HG03442 (cell line): ENCODE measurements around the gene HNRNPA2B1.

Experiments
- ATAC-seq: cut with Tn5 transposase; IDR thresholded peaks from one replicate; pipeline ENCODE4 v1.9.1; 2021; ENCODE audit warnings: mild to moderate bottlenecking, moderate library complexity; ENCODE audit not compliant: unreplicated experiment

Gene HNRNPA2B1

DNA sequence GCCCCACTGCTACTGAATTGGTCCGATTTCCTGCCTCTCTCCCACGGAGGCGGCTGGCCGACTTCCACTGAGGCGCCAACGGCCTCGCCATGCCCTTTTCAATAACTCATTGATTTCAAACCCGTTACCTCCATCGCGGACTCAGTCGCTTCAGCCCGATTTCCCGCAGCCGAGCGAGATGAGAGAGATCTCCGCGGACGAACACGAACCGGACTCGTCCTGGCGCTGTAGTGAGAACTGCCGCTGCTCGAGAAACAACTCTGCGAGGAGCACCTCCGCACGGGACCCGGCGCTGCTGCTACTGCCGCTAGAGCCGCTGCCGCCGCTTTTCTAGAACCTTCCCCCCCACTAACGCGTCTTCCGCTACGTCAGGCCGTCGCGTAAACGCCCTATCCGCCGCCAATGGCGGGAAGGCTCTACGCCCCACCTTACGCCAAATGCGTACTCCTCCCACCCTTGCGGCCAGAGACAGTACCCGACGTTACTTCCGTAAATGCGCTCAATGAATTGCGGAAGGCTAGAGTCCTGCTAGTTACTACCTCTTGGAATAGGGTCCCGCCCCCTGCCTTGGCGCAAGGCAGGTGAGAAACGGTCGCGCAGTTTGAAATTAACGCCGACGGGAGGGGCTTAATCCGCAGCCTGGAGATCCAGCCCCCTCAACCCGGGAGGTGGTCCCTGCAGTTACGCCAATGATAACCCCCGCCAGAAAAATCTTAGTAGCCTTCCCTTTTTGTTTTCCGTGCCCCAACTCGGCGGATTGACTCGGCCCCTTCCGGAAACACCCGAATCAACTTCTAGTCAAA lies at the start of gene HNRNPA2B1:
TSS of gene HNRNPA2B1 (minus strand) at position 303 of the 803 bp plus-strand sequence. CDS start at position 134, 169 bp downstream.
- ATAC-seq = peak; percentile 59

DNA sequence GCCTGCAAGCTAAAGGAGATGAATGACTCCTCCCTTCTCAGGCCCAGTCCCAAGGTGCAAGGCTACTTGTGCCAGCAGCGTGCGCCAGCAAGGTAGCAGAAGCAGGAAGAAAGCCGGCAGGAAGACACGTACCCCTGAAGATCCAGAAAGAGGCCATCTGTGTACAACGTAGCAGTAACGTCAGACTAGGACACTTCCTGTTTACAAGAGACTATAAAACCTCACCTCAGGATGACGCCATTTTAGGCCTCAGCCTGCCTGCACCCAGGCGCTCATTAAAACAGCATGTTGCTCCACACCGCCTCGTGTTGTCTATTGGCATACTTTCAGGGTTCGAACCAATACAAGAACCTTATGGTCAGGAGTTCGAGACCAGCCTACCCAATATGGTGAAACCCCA lies 49.7 kb upstream of the HNRNPA2B1 start:
- no peak for ATAC-seq

DNA sequence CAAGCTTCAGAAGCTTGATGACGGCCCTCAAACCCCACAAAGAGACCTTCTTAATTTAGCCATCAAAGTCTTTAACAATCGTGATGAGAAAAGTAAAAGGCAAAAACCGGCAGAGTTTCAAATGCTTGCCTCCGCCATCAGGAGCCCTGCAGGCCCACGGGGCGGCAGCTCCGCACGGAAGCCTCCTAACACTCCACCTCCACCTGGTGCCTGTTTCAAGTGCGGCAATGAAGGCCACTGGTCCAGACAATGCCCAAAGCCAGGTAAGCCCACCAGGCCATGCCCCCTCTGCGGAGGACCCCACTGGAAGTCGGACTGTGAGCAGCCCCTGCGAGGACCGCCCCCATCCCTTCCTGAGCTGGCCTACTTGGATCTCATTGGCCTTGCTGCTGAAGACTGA lies 44.6 kb upstream of the HNRNPA2B1 start:
- no peak for ATAC-seq

DNA sequence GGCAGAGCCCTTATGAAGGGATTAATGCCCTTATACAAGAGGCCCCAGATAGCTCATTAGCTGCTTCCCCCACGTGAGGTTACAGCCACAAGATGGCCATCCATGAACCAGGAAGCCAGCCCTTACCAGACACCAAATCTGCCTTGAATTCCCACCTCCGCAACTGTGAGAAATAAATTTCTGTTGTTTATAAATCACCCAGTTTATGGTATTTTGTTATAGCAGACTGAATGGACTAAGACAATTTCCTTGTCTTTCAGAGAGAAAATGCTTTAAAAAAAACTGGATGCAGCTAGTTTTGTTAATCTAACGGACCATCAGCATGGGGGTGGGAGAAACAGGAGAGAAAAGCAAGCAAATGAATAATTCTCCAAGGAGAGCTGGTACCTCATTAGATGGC lies 37.5 kb upstream of the HNRNPA2B1 start:
- ATAC-seq = no peak

DNA sequence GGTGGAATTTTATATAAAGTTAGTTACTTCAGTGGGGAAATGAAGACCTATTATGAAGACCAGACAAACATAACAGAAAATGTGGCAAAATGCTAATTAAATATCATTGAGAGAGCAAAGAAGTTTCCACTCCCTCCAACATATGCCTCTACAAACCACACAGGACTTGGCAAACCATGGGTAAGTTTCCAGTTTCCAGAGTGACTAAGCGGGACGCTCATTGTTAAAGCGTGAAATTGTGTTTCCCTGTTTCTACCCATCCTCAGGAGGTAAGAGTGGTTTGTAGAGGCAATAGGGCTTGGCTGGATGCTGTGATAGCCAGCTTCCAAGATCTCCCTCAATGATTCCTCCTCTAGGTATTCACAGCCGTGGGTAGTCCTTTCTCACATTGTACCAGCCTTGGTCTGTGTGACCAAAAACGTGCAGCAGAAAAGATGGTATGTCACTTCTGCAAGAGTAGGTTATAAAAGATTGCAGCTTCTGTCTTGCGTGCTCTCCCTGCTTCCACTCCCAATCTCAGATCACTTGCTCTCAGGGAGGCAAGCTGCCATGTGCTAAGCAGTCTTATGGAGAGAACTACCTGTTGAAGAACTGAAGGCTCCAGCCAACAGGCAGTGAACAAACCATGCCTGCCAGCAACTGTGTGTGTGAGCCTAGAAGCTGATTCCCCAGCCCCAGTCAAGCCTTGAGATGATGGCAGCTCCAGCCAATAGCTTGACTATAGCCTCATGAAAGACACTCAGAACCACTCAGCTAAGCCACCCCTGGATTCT lies 36.7 kb upstream of the HNRNPA2B1 start:
- no peak for ATAC-seq

DNA sequence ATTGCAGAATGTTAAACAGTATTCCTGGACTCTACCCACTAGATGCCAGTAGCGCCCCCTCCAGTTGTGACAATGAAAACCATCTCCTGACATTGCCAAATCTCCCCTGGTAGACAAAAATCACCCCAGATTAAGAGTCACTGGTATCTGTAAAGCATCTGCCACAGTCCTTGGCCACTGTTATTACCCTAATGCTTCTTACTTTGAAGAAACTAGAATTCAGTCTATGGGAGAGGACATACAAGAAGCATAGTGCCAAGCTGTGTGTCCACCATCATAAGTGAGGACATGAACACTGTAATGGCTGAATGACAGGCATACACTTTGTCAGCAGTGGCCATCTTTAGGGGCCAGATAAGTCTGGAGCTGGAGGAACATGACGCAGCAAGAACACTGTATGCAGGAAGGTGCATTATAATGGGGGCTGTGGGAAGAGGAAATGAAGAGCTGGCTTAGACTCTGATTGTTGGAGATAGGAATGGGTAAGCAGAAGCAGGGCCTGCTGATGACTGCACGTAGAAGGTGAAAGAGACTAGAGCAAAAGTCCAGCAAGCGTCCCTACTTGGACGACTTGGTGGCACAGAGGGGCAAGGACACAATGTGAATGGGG lies 33.5 kb upstream of the HNRNPA2B1 start:
- ATAC-seq = no peak

DNA sequence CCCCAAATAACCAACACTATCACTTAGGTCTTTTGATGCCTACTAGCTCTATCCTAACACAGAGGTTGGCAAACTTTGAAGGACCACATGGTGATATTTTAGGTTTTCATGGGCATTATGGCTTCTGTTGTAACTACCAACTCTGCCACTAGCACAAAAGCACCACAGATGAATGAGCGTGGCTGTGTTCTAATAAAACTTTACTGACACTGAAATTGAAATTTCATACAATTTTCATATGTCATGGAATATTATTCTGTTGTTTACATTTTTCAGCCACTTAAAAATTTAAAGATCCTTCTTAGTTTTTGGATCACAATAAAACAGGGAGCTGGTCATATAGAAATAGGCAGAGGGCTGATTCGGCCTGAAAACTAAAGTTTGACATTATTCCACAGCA lies 27.4 kb upstream of the HNRNPA2B1 start:
- no peak for ATAC-seq

DNA sequence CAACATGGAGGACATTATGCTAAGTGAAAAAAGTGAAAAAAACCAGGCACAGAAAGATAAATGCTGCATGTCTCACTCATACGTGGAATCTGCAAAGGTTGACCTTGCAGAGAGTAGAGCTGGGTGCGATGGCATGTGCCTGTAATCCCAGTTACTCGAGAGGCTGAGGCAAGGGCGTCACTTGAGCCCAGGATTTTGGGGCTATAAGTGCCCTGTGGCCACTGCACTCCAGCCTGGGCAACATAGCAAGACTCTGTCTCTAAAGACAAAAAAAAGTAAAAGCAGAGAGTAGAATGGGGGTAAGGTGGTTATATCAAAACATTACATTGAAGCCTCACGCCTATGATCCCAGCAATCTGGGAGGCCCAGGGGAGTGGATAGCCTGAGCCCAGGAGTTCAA lies 23.8 kb upstream of the HNRNPA2B1 start:
- ATAC-seq = no peak

DNA sequence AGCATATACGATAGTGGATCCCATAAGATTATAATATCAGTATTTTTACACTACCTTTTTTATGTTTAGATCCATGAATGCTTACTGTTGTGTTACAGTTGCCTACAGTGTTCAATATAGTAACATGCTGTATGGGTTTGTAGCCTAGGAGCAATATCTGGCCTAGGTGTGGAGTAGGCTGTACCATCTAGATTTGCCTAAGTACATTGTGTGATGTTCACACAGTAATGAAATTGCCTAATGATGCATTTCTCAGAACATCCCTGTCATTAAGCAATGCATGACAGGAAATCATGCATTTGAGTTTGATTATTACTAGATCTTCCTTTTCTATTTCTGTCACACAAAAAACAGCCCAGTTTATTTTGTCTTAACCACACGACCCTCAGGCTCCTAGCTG lies 15.5 kb upstream of the HNRNPA2B1 start:
- no peak for ATAC-seq

DNA sequence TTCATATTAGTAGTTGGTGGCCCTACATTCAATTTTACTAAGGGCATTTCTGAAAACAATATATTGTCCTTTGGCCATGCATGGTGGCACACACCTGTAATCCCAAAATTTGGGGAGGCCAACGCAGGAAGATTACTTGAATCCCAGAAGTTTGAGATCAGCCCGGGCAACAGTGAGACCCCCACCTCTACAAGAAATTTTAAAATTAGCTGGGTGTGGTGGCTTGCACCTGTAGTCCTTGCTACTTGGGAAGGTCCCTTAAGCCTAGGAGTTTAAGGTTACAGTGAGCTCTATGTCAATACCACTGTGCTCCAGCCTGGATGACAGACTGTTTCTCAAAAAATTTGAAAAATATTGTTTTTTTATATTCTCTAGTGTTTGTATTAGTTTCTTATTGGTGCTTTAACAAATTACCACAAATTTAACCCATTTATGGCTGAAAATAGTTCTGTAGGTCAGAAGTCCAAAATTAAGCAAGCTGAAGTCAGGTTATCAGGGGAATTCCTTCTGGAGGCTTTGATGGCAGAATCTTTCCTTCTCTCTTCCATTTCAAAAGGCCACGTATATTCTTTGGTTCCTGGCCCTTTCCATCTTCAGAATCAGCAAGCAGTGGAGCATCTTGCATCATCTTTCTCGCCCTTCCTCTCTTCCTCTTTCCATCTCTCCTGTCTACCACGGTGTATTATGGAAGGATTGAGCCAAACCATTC lies 13.4 kb upstream of the HNRNPA2B1 start:
- no peak for ATAC-seq

DNA sequence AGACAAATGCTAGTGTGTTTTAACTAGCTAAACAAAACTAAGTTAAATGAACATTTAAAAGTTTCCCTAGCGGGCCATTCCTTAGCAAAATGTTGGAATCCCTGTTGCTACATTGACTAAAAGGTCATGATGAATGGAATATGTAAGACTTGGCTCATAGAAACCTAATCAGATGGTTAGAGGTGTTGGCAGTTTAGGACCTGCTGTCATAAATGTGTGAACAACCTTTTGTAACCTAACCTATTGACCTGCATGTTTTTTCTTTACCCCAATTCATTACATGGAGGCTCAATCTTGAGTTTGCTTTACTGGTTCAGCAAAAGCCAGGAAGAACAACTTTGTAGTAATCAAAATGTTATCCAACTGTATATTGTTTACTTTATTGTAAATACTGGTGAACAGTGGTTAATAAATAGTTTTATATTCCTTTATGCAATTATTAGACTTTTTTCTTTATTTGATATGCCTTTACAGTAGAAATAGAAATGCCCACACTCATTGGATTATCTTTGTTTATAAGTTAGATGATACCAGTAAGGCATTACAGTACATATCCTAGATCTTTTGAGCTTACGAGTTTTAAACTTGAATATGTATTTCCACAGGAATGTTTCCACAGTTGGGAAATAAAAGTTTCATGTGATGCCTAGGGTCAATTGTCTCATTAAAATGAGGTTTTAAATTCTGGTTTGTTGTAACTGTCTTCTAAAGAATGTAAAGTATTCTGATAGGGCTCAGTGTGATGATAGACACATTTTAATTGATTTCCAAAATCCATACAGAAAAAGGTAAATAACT lies 12.6 kb upstream of the HNRNPA2B1 start:
- ATAC-seq = no peak

DNA sequence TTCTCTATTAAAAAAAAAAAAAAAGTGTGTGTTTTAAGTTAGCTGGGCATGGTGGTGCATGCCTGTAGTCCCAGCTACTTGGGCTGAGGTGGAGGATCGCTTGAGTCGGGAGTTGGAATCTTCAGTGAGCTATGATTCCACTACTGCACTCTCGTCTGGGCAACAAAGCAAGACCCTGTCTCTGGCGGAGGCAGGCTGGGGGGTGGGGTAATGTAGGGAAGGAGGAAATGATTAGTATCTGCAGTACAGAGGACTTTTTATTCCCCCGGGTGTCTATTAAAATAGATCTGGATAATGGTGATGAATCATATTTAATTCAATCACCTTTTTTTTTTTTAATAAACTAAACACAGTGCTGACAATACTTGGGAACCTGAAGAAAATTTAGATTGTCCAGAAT lies 7.5 kb upstream of the HNRNPA2B1 start:
- no peak for ATAC-seq

DNA sequence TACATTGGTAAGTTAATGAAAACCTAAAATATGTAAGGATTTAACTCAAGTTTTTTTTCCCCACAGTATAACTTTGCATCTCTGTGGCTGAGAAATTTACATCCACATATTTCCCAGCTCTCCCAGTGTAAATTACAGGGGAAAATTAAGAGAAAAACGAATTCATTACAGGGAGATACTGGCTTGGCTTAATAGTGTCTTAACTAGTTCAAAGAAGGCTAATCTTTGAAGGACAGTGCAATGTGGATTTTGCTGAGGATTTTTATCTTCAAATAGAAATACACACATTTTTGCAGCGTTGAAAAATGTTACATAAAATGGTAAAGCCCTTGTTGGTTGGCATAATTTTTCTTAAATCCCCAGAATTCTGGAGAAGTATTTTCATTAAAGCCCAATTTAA lies 2.5 kb upstream of the HNRNPA2B1 start:
- ATAC-seq = no peak

DNA sequence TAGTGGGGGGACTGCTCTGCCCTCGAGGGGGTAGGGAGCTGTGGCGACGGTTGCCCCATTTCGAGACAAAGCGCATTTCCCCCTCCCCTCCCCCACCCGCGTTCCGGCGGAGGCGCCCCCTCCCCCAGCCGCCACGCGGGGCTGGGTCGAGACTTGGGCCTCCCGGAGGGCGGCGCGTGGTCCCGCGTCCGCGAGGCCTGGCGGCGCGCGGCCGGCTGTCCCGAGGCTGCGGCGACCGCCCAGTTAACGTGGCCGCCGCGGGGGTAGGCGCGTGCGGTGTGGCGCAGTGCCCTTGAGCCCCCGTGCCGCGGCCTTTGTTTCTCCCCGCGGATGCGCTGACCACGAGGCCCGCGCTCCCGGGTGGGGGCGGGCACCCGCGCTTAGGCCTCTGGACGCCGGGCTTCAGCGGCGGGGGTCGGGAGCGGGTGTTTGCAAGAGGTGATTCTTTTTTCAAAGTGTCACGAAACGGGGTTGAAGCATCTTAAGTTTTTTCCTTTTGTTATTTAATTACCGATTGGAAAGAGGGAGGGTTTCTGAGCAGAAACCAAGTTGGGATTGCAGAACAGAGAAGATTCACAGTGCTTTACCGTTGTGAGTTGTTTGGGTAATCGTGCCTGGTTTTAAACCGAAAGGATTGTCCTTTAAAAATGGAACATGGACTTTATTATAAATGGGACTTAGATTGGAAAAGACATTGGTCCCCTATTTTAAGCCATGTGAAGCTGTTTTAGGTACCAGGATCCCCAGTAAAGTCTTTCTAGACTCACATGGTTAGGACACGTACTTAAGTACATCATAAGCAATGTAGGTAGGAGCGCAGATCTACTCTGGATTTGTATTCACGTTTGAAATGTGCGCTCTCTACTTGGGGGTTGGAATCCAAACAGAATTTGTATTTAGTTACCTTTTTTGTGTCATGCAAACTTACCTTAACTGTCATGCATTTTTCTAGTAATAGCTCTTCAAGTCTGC lies 1.8 kb upstream of the HNRNPA2B1 start:
- ATAC-seq = no peak

DNA sequence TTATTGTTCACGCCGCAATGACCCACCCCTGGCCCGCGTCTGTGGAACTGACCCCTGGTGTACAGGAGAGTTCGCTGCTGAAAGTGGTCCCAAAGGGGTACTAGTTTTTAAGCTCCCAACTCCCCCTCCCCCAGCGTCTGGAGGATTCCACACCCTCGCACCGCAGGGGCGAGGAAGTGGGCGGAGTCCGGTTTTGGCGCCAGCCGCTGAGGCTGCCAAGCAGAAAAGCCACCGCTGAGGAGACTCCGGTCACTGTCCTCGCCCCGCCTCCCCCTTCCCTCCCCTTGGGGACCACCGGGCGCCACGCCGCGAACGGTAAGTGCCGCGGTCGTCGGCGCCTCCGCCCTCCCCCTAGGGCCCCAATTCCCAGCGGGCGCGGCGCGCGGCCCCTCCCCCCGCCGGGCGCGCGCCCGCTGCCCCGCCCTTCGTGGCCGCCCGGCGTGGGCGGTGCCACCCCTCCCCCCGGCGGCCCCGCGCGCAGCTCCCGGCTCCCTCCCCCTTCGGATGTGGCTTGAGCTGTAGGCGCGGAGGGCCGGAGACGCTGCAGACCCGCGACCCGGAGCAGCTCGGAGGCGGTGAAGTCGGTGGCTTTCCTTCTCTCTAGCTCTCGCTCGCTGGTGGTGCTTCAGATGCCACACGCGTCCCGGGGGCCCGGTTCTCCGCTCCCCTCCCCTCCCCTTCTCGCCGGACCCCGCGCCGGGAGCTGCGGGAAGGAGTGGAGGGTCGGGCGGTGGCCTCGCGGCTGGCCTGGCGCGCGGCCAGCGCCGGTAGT lies 887 bp upstream of the HNRNPA2B1 start, which contains the start of gene CBX3:
TSS of gene CBX3 (plus strand) at position 499 of the 772 bp plus-strand sequence. CDS start 1,254 bp downstream, outside the sequence.
- ATAC-seq = peak; percentile 32

DNA sequence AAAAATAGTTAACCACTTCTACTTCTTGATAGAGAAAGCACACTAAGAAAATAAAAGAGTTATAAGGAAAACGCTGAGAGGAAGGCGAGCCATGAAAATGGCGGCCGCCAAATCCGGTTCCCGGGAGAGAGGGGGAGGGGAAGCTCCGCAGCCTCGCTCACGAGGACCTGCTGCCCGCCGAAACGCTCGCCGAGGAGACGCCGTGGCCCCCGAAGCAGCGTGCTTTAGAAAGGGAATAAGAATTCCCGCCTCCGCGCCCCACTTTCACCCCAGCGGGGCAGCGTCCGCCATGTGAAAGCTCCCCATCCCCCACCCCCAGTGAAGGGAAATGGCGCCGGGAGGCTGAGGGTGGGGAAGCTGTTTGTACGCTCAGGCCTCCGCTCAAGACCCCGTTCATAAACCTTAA lies 505 bp downstream of the HNRNPA2B1 start:
- ATAC-seq = peak; percentile 6

DNA sequence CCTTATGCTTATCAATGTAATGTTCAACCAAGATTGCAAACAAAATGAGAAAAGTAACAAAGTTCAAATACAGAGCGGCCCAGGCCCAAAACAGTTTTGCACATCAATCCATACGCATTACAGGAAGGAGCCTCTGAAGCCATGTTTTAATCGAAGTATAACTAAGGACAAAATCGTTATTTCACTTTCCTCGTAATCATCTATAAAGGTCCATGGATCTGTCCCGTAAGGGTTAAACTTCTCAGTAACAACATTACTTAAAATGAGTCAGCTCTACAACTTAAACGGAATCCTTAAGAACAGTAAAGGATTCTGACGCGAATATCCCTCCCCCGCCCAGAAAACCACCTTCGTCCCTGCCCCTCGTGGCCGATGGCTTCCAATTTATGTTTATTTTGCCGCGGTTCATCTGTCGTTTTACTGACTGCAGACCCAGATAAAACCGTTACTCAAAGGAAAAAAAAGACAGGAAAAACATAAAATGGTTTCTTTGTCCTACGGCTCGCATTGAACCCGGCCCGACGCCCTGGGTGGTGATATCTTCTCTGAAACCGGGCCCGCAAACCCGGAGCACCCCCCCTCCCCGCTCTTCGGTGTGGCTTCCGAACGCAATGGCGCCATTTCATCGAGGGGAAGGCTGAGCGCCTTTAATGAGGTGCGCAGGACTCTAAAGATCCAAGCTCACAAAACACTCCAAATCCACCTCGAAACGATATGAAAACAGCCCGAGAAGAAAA lies 1.1 kb downstream of the HNRNPA2B1 start:
- ATAC-seq = no peak

DNA sequence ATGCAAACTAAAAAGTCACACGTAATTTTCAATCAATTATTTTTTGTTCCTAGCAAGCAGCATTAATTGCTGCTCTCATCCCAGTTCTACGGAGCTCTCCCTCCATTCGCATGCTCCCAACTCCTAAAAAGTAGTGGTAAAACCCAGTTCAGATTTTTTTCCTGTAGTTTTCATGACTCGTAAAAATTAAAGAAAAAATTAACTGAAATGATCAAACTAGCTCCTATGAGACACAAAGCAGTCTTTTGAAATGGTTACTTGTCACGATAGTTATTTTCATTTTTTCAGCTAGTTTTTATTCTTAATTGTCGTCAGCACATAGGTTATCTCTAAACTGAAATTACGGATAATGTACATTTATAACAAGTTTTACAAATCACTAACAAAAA lies 1.8 kb downstream of the HNRNPA2B1 start:
- ATAC-seq = no peak
